Dermis microvascular lymphatic vessel endothelial cell (primary cell): Measurements from ENCODE around the gene LGALS4. TPM values are rescaled to one million over a fixed set of nuclear protein-coding genes. Genes with fewer than 3 reads are reported as not detected.
A peak's percentile ranks its signal among the peaks of the same experiment; 100 is the strongest.
"Not testable (repeated sequence)": the region's sequence is repeated elsewhere in the genome, so short reads cannot be mapped to it uniquely, and the experiment has no call there.

ENCODE experiments used
- DNase-seq, 2 donors: peaks; one replicate each; pipeline versions ENCODE4 v3.0.0 to v3.0.0-alpha.2; 2010; ENCODE audit warnings: low read depth in 2 of 2
- total RNA-seq: library from RNA; depleted of rRNA; stranded (reverse); fragments of >200 nt; gene quantifications from 2 replicates; pipeline ENCODE4 v1.2.1, GENCODE V29; 2014

LGALS4 gene
- total RNA-seq, 1 donor from 2014 or later: not detected

GRCh38 chr19:38842439-38843174 lies 29.9 kb upstream of the LGALS4 start:
- no peak for DNase-seq

GRCh38 chr19:38841787-38842438 lies 29.2 kb upstream of the LGALS4 start:
- no peak for DNase-seq

GRCh38 chr19:38841180-38841766 lies 28.5 kb upstream of the LGALS4 start:
- no peak for DNase-seq

- DNase-seq: no peak
These were observed 27.8 kb upstream of the LGALS4 start for GRCh38 chr19:38840583-38840968.

- no peak for DNase-seq
These were observed 27.3 kb upstream of the LGALS4 start for GRCh38 chr19:38839816-38840582.

- no peak for DNase-seq
These were observed 26.4 kb upstream of the LGALS4 start for GRCh38 chr19:38838986-38839761.

- DNase-seq: no peak
These were observed 25.7 kb upstream of the LGALS4 start for GRCh38 chr19:38838208-38838985.

GRCh38 chr19:38837656-38838121 lies 24.9 kb upstream of the LGALS4 start:
- no peak for DNase-seq

- no peak for DNase-seq
These were observed 24.4 kb upstream of the LGALS4 start for GRCh38 chr19:38836983-38837626.

- DNase-seq: no peak
These were observed 23.6 kb upstream of the LGALS4 start for GRCh38 chr19:38836159-38836982.

- DNase-seq: no peak
These were observed 21.8 kb upstream of the LGALS4 start for GRCh38 chr19:38834590-38834989.

- DNase-seq: no peak
These were observed 21.4 kb upstream of the LGALS4 start for GRCh38 chr19:38834104-38834490.

- DNase-seq: no peak
These were observed 20.3 kb upstream of the LGALS4 start for GRCh38 chr19:38833092-38833425.

- DNase-seq: peak in 1 of 2 donors; percentile 66
These were observed 18.4 kb upstream of the LGALS4 start for GRCh38 chr19:38831142-38831605.

- DNase-seq: no peak
These were observed 17.4 kb upstream of the LGALS4 start for GRCh38 chr19:38830039-38830733.

- not testable (repeated sequence) for DNase-seq
These were observed 16.5 kb upstream of the LGALS4 start for GRCh38 chr19:38829203-38829602.

GRCh38 chr19:38826856-38827551 lies 14.3 kb upstream of the LGALS4 start:
- no peak for DNase-seq

- DNase-seq: not testable (repeated sequence)
These were observed 13.2 kb upstream of the LGALS4 start for GRCh38 chr19:38825936-38826335.
